ENCODE measurements around the gene ITPKC.
A peak's percentile ranks its signal among the peaks of the same experiment; 100 is the strongest.

DNA sequence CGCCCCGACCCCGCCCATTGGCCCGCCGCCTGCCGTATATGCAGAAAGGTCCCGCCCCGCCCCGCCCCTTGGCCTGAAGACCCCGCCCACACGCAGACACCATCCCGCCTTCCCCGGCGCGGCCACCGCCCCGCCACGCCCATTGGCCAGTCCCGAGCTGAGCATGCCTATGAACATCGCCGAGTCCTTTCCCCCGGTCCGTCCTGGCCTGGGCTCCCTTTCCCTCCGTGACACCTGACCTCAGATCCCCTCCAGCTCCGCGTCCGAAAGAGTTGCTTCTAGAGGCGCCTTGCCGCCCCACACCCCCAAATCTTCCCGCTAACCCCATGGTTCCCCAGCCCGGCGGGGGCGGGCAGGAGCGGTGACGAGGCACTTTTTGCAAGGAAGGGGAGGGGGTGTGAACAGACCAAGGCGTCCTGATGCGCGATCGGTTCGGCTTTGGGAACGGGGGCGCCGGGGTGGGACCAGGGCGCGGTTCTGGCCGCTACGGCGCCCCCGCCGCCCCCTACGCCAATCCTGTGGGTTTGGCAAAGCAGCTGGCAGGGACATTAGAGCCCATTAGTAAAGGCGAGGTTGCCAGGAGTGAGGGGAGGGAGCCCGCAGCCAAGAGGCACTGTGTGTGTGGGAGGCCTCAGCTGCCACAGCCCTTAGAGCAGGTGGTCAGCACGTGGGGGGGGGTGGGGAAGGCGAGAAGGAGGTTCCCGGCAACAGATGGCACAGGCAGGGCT lies 26.1 kb upstream of the ITPKC start:
- TF ChIP-seq, protein P1, sequence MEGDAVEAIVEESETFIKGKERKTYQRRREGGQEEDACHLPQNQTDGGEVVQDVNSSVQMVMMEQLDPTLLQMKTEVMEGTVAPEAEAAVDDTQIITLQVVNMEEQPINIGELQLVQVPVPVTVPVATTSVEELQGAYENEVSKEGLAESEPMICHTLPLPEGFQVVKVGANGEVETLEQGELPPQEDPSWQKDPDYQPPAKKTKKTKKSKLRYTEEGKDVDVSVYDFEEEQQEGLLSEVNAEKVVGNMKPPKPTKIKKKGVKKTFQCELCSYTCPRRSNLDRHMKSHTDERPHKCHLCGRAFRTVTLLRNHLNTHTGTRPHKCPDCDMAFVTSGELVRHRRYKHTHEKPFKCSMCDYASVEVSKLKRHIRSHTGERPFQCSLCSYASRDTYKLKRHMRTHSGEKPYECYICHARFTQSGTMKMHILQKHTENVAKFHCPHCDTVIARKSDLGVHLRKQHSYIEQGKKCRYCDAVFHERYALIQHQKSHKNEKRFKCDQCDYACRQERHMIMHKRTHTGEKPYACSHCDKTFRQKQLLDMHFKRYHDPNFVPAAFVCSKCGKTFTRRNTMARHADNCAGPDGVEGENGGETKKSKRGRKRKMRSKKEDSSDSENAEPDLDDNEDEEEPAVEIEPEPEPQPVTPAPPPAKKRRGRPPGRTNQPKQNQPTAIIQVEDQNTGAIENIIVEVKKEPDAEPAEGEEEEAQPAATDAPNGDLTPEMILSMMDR (IDR thresholded peaks at IDR 0.05) = no peak
- peak; percentile 65 to 80 (median 74) for TF ChIP-seq POLR2AphosphoS5 (IDR thresholded peaks at IDR 0.05)
- TF ChIP-seq POLR2A (IDR thresholded peaks at IDR 0.05) = peak; percentile 12 to 19
- TF ChIP-seq EP300 (IDR thresholded peaks at IDR 0.05) = peak in 2 of 4 donors; percentile 8 to 63
